Measurements from ENCODE around the gene NEGR1.
A peak's percentile ranks its signal among the peaks of the same experiment; 100 is the strongest.

Gene NEGR1

GRCh38 chr1:71655604-71656003 lies 626.7 kb downstream of the NEGR1 start:
- no peak overlapping the region for H3K9ac ChIP-seq (ENCODE audit: low read length in 5 of 5)
- peaks cover 0 to 40% (median 8%) of the 10 kb centered on the region in 5 donors for H3K4me1 ChIP-seq (ENCODE audit: control insufficient read depth in 5 of 5, insufficient read depth in 5 of 5, low read length in 5 of 5)
- H3K9me3 ChIP-seq (ENCODE audit: control insufficient read depth in 5 of 5, low read length in 5 of 5) = no peaks in the 10 kb centered on the region
- no peak overlapping the region for H3K4me3 ChIP-seq (ENCODE audit: low read depth in 1 of 5, low read length in 5 of 5)
- no peaks in the 10 kb centered on the region for H3K27me3 ChIP-seq (ENCODE audit: control insufficient read depth in 5 of 5, insufficient read depth in 4 of 5, low read length in 5 of 5)
- H3K36me3 ChIP-seq (ENCODE audit: control insufficient read depth in 5 of 5, insufficient read depth in 5 of 5, low read length in 5 of 5) = no peaks in the 10 kb centered on the region
- H3K27ac ChIP-seq (ENCODE audit: low read depth, low read length) = no peak overlapping the region

GRCh38 chr1:71653952-71654351 lies 628.4 kb downstream of the NEGR1 start:
- H3K36me3 ChIP-seq (ENCODE audit: control insufficient read depth in 5 of 5, insufficient read depth in 5 of 5, low read length in 5 of 5) = no peaks in the 10 kb centered on the region
- no peaks in the 10 kb centered on the region for H3K27me3 ChIP-seq (ENCODE audit: control insufficient read depth in 5 of 5, insufficient read depth in 4 of 5, low read length in 5 of 5)
- H3K4me1 ChIP-seq (ENCODE audit: control insufficient read depth in 5 of 5, insufficient read depth in 5 of 5, low read length in 5 of 5) = peaks cover 0 to 40% (median 8%) of the 10 kb centered on the region in 5 donors
- no peak overlapping the region for H3K27ac ChIP-seq (ENCODE audit: low read depth, low read length)
- no peak overlapping the region for H3K9ac ChIP-seq (ENCODE audit: low read length in 5 of 5)
- no peaks in the 10 kb centered on the region for H3K9me3 ChIP-seq (ENCODE audit: control insufficient read depth in 5 of 5, low read length in 5 of 5)
- no peak overlapping the region for H3K4me3 ChIP-seq (ENCODE audit: low read depth in 1 of 5, low read length in 5 of 5)

GRCh38 chr1:71651214-71651613 lies 631.1 kb downstream of the NEGR1 start:
- no peak overlapping the region for H3K27ac ChIP-seq (ENCODE audit: low read depth, low read length)
- H3K36me3 ChIP-seq (ENCODE audit: control insufficient read depth in 5 of 5, insufficient read depth in 5 of 5, low read length in 5 of 5) = no peaks in the 10 kb centered on the region
- H3K27me3 ChIP-seq (ENCODE audit: control insufficient read depth in 5 of 5, insufficient read depth in 4 of 5, low read length in 5 of 5) = no peaks in the 10 kb centered on the region
- H3K4me3 ChIP-seq (ENCODE audit: low read depth in 1 of 5, low read length in 5 of 5) = no peak overlapping the region
- no peaks in the 10 kb centered on the region for H3K9me3 ChIP-seq (ENCODE audit: control insufficient read depth in 5 of 5, low read length in 5 of 5)
- H3K4me1 ChIP-seq (ENCODE audit: control insufficient read depth in 5 of 5, insufficient read depth in 5 of 5, low read length in 5 of 5) = peaks cover 0 to 16% (median 0%) of the 10 kb centered on the region in 5 donors
- no peak overlapping the region for H3K9ac ChIP-seq (ENCODE audit: low read length in 5 of 5)

- Histone ChIP-seq H3K9ac (ENCODE audit: low read length in 5 of 5) (no peak overlapping the region), H3K9me3 (ENCODE audit: control insufficient read depth in 5 of 5, low read length in 5 of 5) (no peaks in the 10 kb centered on the region), H3K4me1 (ENCODE audit: control insufficient read depth in 5 of 5, insufficient read depth in 5 of 5, low read length in 5 of 5) (peaks cover 0 to 16% (median 0%) of the 10 kb centered on the region in 5 donors), H3K36me3 (ENCODE audit: control insufficient read depth in 5 of 5, insufficient read depth in 5 of 5, low read length in 5 of 5) (no peaks in the 10 kb centered on the region), H3K4me3 (ENCODE audit: low read depth in 1 of 5, low read length in 5 of 5) (no peak overlapping the region), H3K27ac (ENCODE audit: low read depth, low read length) (no peak overlapping the region), H3K27me3 (ENCODE audit: control insufficient read depth in 5 of 5, insufficient read depth in 4 of 5, low read length in 5 of 5) (no peaks in the 10 kb centered on the region)
Measured at GRCh38 chr1:71650119-71650518, 632.2 kb downstream of the NEGR1 start.

- peaks cover 0 to 16% (median 0%) of the 10 kb centered on the region in 5 donors for H3K4me1 ChIP-seq (ENCODE audit: control insufficient read depth in 5 of 5, insufficient read depth in 5 of 5, low read length in 5 of 5)
- no peak overlapping the region for H3K4me3 ChIP-seq (ENCODE audit: low read depth in 1 of 5, low read length in 5 of 5)
- no peaks in the 10 kb centered on the region for H3K9me3 ChIP-seq (ENCODE audit: control insufficient read depth in 5 of 5, low read length in 5 of 5)
- no peaks in the 10 kb centered on the region for H3K27me3 ChIP-seq (ENCODE audit: control insufficient read depth in 5 of 5, insufficient read depth in 4 of 5, low read length in 5 of 5)
- no peak overlapping the region for H3K9ac ChIP-seq (ENCODE audit: low read length in 5 of 5)
- no peaks in the 10 kb centered on the region for H3K36me3 ChIP-seq (ENCODE audit: control insufficient read depth in 5 of 5, insufficient read depth in 5 of 5, low read length in 5 of 5)
- no peak overlapping the region for H3K27ac ChIP-seq (ENCODE audit: low read depth, low read length)
Measured at GRCh38 chr1:71649608-71650007, 632.7 kb downstream of the NEGR1 start.

- Histone ChIP-seq H3K36me3 (ENCODE audit: control insufficient read depth in 5 of 5, insufficient read depth in 5 of 5, low read length in 5 of 5) (no peaks in the 10 kb centered on the region), H3K4me1 (ENCODE audit: control insufficient read depth in 5 of 5, insufficient read depth in 5 of 5, low read length in 5 of 5) (peaks cover 0 to 16% (median 0%) of the 10 kb centered on the region in 5 donors), H3K4me3 (ENCODE audit: low read depth in 1 of 5, low read length in 5 of 5) (no peak overlapping the region), H3K27ac (ENCODE audit: low read depth, low read length) (no peak overlapping the region), H3K27me3 (ENCODE audit: control insufficient read depth in 5 of 5, insufficient read depth in 4 of 5, low read length in 5 of 5) (no peaks in the 10 kb centered on the region), H3K9me3 (ENCODE audit: control insufficient read depth in 5 of 5, low read length in 5 of 5) (no peaks in the 10 kb centered on the region), H3K9ac (ENCODE audit: low read length in 5 of 5) (no peak overlapping the region)
Measured at GRCh38 chr1:71647513-71648300, 634.6 kb downstream of the NEGR1 start.

GRCh38 chr1:71645015-71645414 lies 637.3 kb downstream of the NEGR1 start:
- Histone ChIP-seq H3K9me3 (ENCODE audit: control insufficient read depth in 5 of 5, low read length in 5 of 5) (no peaks in the 10 kb centered on the region), H3K27ac (ENCODE audit: low read depth, low read length) (no peak overlapping the region), H3K4me3 (ENCODE audit: low read depth in 1 of 5, low read length in 5 of 5) (no peak overlapping the region), H3K36me3 (ENCODE audit: control insufficient read depth in 5 of 5, insufficient read depth in 5 of 5, low read length in 5 of 5) (no peaks in the 10 kb centered on the region), H3K27me3 (ENCODE audit: control insufficient read depth in 5 of 5, insufficient read depth in 4 of 5, low read length in 5 of 5) (no peaks in the 10 kb centered on the region), H3K4me1 (ENCODE audit: control insufficient read depth in 5 of 5, insufficient read depth in 5 of 5, low read length in 5 of 5) (peaks cover 0 to 13% (median 6%) of the 10 kb centered on the region in 5 donors), H3K9ac (ENCODE audit: low read length in 5 of 5) (no peak overlapping the region)

GRCh38 chr1:71641903-71642302 lies 640.4 kb downstream of the NEGR1 start:
- Histone ChIP-seq H3K36me3 (ENCODE audit: control insufficient read depth in 5 of 5, insufficient read depth in 5 of 5, low read length in 5 of 5) (no peaks in the 10 kb centered on the region), H3K4me1 (ENCODE audit: control insufficient read depth in 5 of 5, insufficient read depth in 5 of 5, low read length in 5 of 5) (peaks cover 0 to 15% (median 9%) of the 10 kb centered on the region in 5 donors), H3K27me3 (ENCODE audit: control insufficient read depth in 5 of 5, insufficient read depth in 4 of 5, low read length in 5 of 5) (no peaks in the 10 kb centered on the region), H3K27ac (ENCODE audit: low read depth, low read length) (no peak overlapping the region), H3K9me3 (ENCODE audit: control insufficient read depth in 5 of 5, low read length in 5 of 5) (no peaks in the 10 kb centered on the region), H3K4me3 (ENCODE audit: low read depth in 1 of 5, low read length in 5 of 5) (no peak overlapping the region), H3K9ac (ENCODE audit: low read length in 5 of 5) (no peak overlapping the region)

- Histone ChIP-seq H3K9ac (ENCODE audit: low read length in 5 of 5) (no peak overlapping the region), H3K27me3 (ENCODE audit: control insufficient read depth in 5 of 5, insufficient read depth in 4 of 5, low read length in 5 of 5) (no peaks in the 10 kb centered on the region), H3K9me3 (ENCODE audit: control insufficient read depth in 5 of 5, low read length in 5 of 5) (no peaks in the 10 kb centered on the region), H3K4me3 (ENCODE audit: low read depth in 1 of 5, low read length in 5 of 5) (no peak overlapping the region), H3K27ac (ENCODE audit: low read depth, low read length) (no peak overlapping the region), H3K36me3 (ENCODE audit: control insufficient read depth in 5 of 5, insufficient read depth in 5 of 5, low read length in 5 of 5) (no peaks in the 10 kb centered on the region), H3K4me1 (ENCODE audit: control insufficient read depth in 5 of 5, insufficient read depth in 5 of 5, low read length in 5 of 5) (peaks cover 0 to 15% (median 9%) of the 10 kb centered on the region in 5 donors)
Measured at GRCh38 chr1:71640998-71641397, 641.3 kb downstream of the NEGR1 start.

- H3K27ac ChIP-seq (ENCODE audit: low read depth, low read length) = no peak overlapping the region
- H3K4me3 ChIP-seq (ENCODE audit: low read depth in 1 of 5, low read length in 5 of 5) = peak overlapping the region in 1 of 5 donors; percentile 31
- H3K9ac ChIP-seq (ENCODE audit: low read length in 5 of 5) = no peak overlapping the region
- H3K9me3 ChIP-seq (ENCODE audit: control insufficient read depth in 5 of 5, low read length in 5 of 5) = peaks cover 0 to 4% (median 2%) of the 10 kb centered on the region in 5 donors
- peaks cover 0 to 15% (median 9%) of the 10 kb centered on the region in 5 donors for H3K4me1 ChIP-seq (ENCODE audit: control insufficient read depth in 5 of 5, insufficient read depth in 5 of 5, low read length in 5 of 5)
- H3K36me3 ChIP-seq (ENCODE audit: control insufficient read depth in 5 of 5, insufficient read depth in 5 of 5, low read length in 5 of 5) = no peaks in the 10 kb centered on the region
- H3K27me3 ChIP-seq (ENCODE audit: control insufficient read depth in 5 of 5, insufficient read depth in 4 of 5, low read length in 5 of 5) = no peaks in the 10 kb centered on the region
Measured at GRCh38 chr1:71640116-71640515, 642.2 kb downstream of the NEGR1 start.
